ENCODE measurements around the gene FRMD8. TPM values are rescaled to one million over a fixed set of nuclear protein-coding genes. Genes with fewer than 3 reads are reported as not detected.

Gene FRMD8
- total and polyA plus RNA-seq, 9 of the 15 experiments (the other 6 are each of a cell fraction or from before 2014, with no cell fraction given), result 4.5 to 54.5 (median 15.8) TPM

DNA sequence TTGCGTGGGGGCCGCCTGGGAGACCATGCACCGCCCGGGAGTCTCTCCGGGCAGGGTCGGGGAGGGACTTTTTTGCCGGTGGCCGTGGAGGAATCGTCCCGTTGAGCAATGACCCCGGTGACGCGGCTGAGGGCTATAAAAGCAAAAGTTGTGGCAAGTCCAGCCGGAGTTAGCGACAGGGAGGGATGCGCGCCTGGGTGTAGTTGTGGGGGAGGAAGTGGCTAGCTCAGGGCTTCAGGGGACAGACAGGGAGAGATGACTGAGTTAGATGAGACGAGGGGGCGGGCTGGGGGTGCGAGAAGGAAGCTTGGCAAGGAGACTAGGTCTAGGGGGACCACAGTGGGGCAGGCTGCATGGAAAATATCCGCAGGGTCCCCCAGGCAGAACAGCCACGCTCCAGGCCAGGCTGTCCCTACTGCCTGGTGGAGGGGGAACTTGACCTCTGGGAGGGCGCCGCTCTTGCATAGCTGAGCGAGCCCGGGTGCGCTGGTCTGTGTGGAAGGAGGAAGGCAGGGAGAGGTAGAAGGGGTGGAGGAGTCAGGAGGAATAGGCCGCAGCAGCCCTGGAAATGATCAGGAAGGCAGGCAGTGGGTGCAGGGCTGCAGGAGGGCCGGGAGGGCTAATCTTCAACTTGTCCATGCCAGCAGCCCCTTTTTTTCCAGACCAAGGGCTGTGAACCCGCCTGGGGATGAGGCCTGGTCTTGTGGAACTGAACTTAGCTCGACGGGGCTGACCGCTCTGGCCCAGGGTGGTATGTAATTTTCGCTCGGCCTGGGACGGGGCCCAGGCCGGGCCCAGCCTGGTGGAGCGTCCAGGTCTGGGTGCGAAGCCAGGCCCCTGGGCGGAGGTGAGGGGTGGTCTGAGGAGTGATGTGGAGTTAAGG, 36.4 kb downstream of the FRMD8 start, which contains the start of gene NEAT1 (continued):
- TF ChIP-seq, protein P1, sequence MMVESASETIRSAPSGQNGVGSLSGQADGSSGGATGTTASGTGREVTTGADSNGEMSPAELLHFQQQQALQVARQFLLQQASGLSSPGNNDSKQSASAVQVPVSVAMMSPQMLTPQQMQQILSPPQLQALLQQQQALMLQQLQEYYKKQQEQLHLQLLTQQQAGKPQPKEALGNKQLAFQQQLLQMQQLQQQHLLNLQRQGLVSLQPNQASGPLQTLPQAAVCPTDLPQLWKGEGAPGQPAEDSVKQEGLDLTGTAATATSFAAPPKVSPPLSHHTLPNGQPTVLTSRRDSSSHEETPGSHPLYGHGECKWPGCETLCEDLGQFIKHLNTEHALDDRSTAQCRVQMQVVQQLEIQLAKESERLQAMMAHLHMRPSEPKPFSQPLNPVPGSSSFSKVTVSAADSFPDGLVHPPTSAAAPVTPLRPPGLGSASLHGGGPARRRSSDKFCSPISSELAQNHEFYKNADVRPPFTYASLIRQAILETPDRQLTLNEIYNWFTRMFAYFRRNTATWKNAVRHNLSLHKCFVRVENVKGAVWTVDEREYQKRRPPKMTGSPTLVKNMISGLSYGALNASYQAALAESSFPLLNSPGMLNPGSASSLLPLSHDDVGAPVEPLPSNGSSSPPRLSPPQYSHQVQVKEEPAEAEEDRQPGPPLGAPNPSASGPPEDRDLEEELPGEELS (CRISPR knock-in tag; IDR thresholded peaks at IDR 0.05; ENCODE audit: borderline replicate concordance), result peak; percentile 60
- TF ChIP-seq, protein P2, sequence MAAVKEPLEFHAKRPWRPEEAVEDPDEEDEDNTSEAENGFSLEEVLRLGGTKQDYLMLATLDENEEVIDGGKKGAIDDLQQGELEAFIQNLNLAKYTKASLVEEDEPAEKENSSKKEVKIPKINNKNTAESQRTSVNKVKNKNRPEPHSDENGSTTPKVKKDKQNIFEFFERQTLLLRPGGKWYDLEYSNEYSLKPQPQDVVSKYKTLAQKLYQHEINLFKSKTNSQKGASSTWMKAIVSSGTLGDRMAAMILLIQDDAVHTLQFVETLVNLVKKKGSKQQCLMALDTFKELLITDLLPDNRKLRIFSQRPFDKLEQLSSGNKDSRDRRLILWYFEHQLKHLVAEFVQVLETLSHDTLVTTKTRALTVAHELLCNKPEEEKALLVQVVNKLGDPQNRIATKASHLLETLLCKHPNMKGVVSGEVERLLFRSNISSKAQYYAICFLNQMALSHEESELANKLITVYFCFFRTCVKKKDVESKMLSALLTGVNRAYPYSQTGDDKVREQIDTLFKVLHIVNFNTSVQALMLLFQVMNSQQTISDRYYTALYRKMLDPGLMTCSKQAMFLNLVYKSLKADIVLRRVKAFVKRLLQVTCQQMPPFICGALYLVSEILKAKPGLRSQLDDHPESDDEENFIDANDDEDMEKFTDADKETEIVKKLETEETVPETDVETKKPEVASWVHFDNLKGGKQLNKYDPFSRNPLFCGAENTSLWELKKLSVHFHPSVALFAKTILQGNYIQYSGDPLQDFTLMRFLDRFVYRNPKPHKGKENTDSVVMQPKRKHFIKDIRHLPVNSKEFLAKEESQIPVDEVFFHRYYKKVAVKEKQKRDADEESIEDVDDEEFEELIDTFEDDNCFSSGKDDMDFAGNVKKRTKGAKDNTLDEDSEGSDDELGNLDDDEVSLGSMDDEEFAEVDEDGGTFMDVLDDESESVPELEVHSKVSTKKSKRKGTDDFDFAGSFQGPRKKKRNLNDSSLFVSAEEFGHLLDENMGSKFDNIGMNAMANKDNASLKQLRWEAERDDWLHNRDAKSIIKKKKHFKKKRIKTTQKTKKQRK (IDR thresholded peaks at IDR 0.05; ENCODE audit: borderline replicate concordance, low read depth, low read length), result peak; percentile 45
- TF ChIP-seq RAD51 (IDR thresholded peaks at IDR 0.05; ENCODE audit: borderline replicate concordance, low read depth) (no peak), POLR2G (IDR thresholded peaks at IDR 0.05; ENCODE audit: low read depth, low read length) (peak; percentile 99), ZNF561 (CRISPR knock-in tag; conservative IDR thresholded peaks at IDR 0.05) (peak; percentile 100), HIVEP1 (CRISPR knock-in tag; IDR thresholded peaks at IDR 0.05) (peak; percentile 96), MBD2 (IDR thresholded peaks at IDR 0.05; ENCODE audit: borderline replicate concordance, low read depth) (peak; percentile 97), CBX3 (IDR thresholded peaks at IDR 0.05; ENCODE audit: borderline replicate concordance in 1 of 2, low read length in 2 of 2) (peak in 1 of 2 experiments; percentile 65; a peak in 1 of 3 replicates), SMARCE1 (IDR thresholded peaks at IDR 0.05) (no peak; the same call in 1 of the 2 replicates), PTBP1 (IDR thresholded peaks at IDR 0.05; ENCODE audit: low read depth, low read length) (peak; percentile 96), LARP7 (IDR thresholded peaks at IDR 0.05) (peak; percentile 99), ZNF586 (CRISPR knock-in tag; conservative IDR thresholded peaks at IDR 0.05) (peak; percentile 100), SOX6 (IDR thresholded peaks at IDR 0.05) (peak; percentile 47; the same call in 1 of the 2 replicates), ZNF282 (CRISPR knock-in tag; IDR thresholded peaks at IDR 0.05) (0 out of 2 replicates have a peak, but pooled peaks have one; percentile 25), MEF2D (tag; conservative IDR thresholded peaks at IDR 0.05; ENCODE audit: low read depth) (peak; percentile 43)
- TF ChIP-seq, protein P3, sequence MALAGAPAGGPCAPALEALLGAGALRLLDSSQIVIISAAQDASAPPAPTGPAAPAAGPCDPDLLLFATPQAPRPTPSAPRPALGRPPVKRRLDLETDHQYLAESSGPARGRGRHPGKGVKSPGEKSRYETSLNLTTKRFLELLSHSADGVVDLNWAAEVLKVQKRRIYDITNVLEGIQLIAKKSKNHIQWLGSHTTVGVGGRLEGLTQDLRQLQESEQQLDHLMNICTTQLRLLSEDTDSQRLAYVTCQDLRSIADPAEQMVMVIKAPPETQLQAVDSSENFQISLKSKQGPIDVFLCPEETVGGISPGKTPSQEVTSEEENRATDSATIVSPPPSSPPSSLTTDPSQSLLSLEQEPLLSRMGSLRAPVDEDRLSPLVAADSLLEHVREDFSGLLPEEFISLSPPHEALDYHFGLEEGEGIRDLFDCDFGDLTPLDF (CRISPR knock-in tag; IDR thresholded peaks at IDR 0.05), result no peak; the same call in 1 of the 2 replicates
- TF ChIP-seq, protein P4, sequence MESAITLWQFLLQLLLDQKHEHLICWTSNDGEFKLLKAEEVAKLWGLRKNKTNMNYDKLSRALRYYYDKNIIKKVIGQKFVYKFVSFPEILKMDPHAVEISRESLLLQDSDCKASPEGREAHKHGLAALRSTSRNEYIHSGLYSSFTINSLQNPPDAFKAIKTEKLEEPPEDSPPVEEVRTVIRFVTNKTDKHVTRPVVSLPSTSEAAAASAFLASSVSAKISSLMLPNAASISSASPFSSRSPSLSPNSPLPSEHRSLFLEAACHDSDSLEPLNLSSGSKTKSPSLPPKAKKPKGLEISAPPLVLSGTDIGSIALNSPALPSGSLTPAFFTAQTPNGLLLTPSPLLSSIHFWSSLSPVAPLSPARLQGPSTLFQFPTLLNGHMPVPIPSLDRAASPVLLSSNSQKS (CRISPR knock-in tag; IDR thresholded peaks at IDR 0.05), result peak; percentile 100
- TF ChIP-seq, protein P5, sequence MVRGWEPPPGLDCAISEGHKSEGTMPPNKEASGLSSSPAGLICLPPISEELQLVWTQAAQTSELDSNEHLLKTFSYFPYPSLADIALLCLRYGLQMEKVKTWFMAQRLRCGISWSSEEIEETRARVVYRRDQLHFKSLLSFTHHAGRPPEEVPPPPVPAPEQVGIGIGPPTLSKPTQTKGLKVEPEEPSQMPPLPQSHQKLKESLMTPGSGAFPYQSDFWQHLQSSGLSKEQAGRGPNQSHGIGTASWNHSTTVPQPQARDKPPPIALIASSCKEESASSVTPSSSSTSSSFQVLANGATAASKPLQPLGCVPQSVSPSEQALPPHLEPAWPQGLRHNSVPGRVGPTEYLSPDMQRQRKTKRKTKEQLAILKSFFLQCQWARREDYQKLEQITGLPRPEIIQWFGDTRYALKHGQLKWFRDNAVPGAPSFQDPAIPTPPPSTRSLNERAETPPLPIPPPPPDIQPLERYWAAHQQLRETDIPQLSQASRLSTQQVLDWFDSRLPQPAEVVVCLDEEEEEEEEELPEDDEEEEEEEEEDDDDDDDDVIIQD (CRISPR knock-in tag; IDR thresholded peaks at IDR 0.05), result peak; percentile 78; the same call in 1 of the 2 replicates

All from K562 (cell line).